Stimulated activated CD8-positive, alpha-beta memory T cell treated with anti-CD3 and anti-CD28 coated beads, Interleukin-4, amount 100 ng/mL, for 1 hour (primary cell): ENCODE results near the gene ESR1.
"Not testable (repeated sequence)": the region's sequence is repeated elsewhere in the genome, so short reads cannot be mapped to it uniquely, and the experiment has no call there.

Experiments used
- DNase-seq, 2 donors: peaks; one replicate each; pipeline ENCODE4 v3.0.0-alpha.2; 2020; ENCODE audit warnings: low read depth in 2 of 2, low spot score in 1 of 2

Gene ESR1

DNA sequence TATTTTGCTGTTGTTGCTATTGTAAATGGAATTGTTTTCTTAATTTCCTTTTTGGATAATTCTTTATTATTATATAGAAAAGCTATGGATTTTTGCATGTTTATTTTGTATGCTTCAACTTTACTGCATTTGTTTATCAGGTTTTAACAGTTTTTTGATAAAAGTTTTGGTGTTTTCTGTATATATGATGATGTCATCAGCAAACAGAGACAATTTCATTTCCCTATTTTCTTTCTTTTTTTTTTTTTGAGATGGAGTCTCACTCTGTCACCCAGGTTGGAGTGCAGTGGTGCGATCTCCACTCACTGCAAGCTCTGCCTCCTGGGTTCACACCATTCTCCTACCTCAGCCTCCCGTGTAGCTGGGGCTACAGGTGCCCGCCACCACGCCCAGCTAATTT is 156.9 kb downstream of the ESR1 start:
- not testable (repeated sequence) for DNase-seq

DNA sequence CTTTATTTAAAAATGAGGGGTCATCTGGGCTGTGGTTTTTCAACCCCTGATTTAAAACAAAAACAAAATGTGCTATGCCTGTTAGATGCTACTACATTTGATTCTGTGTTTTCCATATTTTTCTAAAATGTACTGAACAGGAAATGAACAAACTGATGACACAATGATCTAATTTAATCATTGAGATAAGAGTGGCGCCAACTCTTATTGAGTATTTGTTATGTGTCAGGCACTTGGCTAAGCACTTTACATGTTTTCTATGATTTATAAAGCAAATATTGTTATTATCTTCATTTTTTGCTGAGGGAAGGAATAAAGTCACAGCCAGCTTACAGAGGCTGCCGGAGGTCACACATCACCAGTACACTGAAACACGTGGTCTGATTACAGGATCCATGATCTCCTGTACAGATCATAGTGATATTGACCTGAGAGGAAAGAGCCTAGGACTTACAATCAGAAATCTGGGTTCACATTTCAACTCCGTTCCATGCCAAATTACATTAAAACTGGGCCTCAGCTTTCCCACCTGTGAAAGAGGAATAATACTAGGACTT is 166.7 kb downstream of the ESR1 start:
- DNase-seq: no peak

DNA sequence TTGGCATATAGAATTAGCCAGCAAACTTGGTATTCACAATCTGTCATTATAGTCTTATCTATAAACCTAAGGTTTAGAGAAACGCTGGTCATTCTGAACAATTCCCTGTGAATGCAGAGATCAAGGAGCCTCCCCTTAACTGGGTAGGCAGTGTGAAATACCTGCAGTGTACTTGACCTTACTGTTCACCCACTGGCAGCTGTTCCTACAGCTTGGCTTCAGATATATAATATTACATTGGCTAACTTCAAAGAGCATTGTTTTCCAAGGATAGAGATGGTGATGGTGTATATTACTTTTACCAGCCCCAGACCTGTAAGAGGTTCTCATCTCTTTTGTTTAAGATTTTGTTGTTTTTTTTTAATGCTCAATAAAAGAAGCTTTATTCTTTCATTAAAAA is 168.3 kb downstream of the ESR1 start:
- DNase-seq: no peak

DNA sequence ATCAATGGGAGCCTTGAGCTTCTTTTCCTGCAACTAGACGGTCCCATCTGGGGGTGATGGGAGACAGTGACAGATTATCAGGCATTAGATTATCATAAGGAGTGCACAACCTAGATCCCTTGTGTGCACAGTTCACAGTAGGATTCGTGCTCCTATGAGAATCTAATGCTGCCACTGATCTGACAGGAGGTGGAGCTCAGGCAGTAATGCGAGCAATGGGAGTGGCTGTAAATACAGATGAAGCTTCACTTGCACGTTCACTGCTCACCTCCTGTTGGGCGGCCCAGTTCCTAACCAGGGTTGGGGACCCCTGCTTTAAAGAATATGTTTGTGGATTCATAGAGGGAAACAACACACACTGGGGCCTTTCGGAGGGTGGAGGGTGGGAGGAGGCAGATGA is 180.7 kb downstream of the ESR1 start:
- DNase-seq: not testable (repeated sequence)

DNA sequence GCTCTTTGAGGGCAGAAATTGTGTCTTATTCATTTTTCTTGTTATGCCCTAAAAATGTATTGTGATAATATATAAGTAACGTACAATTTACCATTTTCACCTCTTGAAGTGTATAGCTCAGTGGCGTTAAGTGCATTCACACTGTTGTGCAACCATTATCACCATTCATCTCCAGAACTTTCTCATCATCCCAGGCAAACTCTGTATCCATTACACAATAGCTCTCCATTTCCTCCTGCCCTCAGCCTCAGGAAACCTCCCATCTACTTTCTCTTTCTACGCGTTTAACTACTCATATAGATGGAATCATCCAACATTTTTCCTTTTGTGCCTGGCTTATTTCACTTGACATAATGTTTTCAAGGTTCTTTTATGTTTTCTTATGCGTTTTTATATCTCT is 184.6 kb downstream of the ESR1 start:
- no peak for DNase-seq

DNA sequence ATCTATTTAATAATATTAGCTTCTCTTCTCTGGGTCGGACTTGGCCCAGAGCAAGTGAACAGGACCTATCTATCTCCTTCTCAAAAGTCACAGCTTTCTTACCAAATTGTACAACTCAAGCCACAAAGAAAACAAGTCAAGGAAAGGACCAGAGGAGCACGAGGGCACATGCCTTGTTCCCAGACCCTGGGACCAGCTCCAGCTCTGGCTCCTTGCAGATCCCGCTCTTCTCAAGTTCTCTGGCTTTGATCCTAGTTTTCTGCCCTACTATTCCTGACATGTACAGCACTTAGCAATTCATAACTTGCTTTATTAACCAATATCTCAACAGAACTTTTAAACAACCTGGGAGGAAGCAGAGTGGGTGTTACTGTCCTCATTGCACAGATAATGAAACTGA is 185.9 kb downstream of the ESR1 start:
- DNase-seq: no peak

DNA sequence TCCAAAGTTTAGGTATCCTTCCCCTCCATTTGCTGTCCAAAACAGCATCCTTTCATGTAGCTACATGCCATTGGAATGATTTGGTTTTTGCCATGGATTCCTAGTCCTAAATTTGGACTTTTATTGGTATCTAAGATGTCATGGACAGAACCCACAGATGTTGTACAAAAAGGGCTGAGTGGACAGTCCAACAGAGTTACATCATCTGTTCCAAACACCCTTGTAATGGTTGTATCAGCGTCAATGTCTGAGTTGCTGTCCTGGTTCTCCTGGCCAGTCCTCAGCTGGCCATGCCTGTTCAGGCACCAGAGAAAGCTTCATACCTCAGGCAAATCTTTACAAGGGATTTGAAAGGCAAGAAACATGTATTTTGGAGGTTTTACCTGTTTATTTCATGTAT is 191.3 kb downstream of the ESR1 start:
- DNase-seq: no peak

DNA sequence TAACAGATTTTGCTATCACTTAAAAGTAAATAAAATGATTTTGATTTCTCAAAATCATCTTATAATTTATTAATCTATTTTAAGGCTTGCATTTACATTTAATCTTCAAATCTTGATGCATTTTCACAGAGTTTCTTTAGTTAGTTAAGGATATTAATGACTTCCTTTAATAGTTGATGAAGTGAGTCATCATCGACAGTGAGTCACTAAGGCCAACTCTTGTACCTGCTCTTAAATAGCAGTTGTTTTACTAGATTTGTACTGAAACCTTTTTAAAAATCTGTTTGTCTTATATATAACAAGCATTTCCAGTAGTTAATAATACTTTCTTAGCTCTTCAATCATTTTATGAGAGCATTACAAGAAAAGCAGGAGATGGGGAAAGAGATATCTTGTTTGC is 191.7 kb downstream of the ESR1 start:
- DNase-seq: no peak

DNA sequence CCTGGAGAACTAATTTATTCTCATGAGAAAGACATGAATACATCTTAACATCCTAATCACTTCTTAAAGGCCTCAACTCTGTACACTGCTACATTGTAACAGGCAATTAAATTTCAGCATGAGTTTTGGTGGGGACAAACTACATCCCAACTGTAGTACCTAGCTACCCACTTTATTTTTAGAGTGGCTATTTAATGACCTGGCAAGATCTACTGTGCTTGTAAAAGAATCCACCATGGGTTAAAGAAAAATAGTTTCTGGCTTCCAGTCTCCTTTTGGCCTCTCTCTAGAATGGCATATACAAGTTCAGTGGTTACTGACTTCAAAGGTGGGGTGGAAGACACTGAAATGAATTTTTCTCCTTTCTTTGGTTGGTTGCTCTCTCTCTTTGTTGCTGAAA is 193.9 kb downstream of the ESR1 start:
- DNase-seq: no peak

DNA sequence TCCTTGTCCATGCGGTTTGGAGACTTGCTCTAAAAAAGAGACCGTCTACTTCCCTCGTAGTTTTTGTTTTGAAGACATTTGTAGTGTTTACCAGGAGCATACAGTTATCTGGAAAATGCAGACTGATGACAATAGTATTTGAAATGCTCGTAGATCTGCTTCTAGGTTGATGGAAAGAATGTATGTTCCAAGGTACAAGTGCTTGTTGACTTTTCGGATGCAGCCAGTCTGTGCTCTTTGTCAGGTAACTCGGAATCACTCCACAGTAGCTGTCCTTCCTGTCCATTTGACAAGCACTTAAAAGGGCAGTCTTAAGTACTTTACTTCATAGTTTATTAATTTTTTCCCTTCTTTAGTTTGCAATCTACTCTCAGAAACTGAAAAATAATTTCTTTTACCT is 194.8 kb downstream of the ESR1 start:
- no peak for DNase-seq

DNA sequence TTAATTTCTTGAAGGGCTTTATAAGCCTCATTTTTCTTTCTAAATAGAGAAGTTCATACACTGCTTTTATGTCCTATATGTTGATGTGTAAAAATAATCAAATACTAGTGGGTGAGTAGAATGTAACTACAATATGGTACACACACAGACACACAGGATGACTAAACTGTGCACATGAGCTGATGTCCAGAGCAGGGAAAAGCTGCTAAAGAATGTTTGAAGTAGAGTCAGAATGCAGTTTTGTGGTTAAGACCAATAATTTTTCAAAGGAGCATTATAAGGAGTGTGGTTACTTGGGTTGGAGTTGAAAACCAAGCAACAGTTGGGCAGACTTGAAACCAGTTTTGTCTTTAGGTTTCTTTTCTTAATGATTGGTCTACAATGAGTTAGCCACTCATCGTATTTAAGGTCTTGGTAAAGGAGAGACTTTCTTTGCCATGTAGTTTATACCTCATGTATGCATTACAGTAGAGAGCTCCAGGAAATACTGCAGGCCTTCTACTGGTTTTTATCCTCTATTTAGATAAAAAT is 196.6 kb downstream of the ESR1 start:
- DNase-seq: no peak

DNA sequence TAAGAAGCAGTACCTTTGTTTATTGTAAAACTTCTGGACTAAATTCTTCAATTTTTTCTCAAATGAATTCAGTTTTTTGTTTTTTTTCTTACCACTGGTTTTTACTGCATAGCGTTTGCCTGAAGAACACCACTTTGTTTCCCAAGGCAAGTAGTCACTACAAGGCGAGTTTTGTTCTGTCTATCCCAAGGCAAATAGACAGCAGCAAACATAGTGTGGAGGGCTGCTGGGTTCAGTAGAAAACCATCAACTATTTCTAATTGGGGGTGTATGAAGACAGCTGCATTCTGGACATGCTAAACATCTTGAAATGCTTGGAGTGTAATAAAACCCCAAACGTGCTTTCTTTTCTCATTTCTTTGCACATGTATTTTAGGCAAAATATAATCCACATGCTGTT is 197.4 kb downstream of the ESR1 start:
- no peak for DNase-seq

DNA sequence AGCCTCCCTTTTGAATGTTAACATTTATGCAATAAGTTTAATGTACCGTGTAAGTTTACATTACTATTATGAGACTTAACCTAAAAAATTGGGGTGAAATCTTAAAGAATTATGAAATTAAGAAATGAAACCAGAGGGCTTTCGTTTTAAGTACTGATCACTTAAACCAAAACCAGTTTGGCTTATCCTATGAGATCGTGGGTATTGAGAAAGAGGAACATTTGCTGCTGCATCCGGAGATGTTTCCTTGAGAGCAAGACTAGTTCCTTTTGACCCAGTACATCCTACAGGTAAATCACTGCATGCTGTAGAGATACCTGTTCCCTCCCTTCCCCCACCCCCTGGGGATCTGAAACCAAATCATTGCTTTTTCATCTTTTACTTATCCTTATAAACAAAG is 201.3 kb downstream of the ESR1 start:
- no peak for DNase-seq

DNA sequence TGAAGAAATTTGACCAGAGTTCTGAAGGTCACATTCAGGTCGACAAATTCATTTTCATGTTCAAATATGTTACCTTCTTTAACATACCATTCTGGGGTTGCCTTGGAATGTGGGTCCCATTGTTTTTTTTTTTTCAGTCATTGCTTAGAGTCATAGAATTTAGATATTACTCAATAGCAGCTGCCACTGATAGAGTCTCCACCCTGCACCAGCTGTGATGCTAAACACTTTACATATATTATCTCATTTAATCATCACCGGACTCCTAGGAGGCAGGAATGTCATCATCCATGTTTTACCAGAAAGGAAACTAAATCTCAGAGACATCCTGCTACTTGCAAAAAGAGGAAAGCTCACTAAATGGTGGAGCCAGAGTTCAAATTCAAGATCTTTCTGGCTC is 204.7 kb downstream of the ESR1 start:
- no peak for DNase-seq

DNA sequence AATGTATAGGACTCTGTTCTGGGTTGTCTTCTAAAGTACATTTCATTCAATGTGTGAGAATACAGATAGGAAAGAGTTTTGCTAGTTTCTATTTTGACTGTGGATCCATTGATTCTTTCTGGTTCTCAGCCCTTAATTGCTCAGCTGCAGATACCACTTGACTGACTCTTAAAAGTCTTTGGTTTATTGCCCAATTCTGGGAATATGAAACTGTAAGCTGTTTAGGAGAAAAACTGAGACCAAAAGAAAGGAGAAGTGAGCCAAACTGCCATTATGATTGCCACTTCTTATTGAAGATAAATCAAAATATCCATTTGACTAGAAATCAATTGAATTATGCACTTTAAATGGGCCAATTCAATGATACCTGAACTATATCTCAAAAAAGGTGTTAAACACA is 211.4 kb downstream of the ESR1 start:
- DNase-seq: no peak

DNA sequence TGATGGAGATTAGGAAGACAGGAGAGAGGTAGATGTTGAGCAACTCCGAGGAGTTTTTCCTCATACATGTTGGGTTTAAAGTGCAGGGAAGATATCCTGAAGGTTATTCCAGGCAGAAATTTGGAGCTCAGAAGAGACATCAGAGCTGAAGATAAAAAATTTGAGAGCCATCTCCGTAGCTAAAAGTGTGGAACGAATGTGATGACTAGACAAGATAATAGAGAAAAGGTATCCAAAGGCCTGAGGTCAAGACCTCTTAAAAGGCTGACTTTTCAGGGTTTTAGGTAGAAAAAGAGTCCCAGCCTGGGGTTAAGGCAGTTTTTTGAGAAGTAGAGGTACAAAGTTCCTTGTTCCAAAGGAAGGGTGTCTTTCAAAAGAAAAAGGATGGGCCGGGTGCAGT is 214.8 kb downstream of the ESR1 start:
- no peak for DNase-seq

DNA sequence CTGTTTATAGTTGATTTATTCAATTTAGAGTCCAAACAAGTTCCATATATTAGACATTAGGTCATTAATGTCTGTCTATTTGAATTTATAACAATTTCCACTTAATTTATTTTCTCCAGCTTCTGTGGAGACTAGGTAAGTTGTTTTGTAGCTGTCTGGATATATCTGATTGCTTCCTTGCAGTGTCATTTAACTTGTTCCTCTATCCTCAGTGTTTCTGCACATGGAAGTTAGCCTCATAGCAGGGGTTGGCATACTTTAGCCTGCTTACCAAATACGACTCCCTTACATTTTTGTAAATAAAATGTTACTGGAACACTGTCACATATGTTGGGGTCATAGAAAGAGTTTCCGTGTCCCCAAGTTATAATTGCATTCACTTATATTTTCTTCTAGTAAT is 216.1 kb downstream of the ESR1 start:
- no peak for DNase-seq

DNA sequence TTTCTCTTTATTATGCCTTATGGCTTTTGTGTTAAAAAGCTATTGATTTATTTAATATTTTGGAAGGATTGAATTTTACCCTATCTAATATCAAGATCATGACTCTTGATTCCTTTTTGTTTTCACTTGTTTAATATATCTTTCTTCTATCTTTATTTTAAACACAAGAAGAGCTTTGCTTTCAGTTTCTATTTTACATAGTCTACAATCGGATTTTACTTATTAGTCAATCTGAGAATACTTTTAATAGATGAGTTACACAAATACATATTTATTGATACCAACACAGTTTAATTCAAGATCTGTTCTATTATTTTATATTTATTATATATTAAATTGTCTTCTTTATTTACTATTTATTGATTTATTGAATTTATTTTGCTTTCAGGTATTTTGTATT is 218.8 kb downstream of the ESR1 start:
- DNase-seq: no peak

DNA sequence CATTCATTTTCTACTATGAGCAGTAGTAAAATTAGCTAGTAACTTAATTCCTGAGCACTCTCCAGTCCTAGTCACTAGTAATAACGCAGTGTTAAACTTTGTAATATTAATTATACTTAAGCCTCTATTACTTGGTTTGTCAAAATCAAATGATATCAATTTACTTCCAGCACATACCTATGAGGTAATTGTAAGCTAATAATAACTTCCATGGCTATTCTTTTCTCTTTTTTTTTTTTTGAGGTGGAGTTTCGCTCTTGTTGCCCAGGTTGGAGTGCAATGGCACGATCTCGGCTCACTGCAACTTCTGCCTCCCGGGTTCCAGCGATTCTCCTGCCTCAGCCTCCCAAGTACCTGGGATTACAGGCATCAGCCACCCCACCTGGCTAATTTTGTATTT is 219.3 kb downstream of the ESR1 start:
- DNase-seq: not testable (repeated sequence)

DNA sequence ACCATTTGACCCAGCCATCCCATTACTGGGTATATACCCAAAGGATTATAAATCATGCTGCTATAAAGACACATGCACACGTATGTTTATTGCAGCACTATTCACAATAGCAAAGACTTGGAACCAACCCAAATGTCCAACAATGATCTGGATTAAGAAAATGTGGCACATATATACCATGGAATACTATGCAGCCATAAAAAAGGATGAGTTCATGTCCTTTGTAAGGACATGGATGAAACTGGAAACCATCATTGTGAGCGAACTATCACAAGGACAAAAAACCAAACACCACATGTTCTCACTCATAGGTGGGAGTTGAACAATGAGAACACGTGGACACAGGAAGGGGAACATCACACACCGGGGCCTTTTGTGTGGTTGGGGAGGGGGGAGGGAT is 226.3 kb downstream of the ESR1 start:
- DNase-seq: not testable (repeated sequence)

DNA sequence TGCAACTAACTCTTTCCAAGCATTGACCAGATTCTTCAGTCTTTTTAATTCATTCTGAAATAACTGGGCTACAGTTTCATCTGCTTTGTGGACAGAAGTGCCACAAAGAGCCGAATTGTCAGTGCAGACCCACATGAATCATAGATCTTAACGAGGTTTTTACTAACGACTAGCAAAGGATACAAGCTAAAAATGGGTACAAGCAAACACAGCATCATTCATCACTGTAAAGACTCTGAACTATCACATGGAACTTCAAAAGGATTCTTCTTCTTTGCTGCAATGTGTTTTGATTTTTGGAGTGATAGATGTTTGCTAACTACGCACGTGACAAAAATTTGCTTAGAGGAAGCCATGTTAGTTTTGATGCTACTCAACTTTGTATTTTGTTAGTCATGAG is 227.1 kb downstream of the ESR1 start:
- no peak for DNase-seq

DNA sequence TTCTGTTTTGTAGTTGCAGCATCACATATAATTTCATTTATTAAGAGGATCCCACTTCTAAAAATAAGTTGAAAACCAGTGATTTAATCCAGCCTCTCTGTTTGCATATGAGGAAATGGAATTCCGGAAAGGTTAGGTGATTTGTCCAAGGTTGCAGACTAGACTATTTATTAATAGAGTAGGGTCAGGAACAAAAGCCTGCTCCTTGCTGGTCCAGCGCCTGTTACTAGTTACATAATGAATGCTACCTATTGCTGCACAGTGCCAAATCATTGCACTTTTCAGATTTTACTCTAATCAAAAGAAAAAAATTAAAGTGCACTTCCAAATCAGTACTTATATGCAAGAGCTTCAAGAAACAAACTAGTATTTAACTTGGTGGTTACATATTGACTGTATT is 238.6 kb downstream of the ESR1 start:
- no peak for DNase-seq

DNA sequence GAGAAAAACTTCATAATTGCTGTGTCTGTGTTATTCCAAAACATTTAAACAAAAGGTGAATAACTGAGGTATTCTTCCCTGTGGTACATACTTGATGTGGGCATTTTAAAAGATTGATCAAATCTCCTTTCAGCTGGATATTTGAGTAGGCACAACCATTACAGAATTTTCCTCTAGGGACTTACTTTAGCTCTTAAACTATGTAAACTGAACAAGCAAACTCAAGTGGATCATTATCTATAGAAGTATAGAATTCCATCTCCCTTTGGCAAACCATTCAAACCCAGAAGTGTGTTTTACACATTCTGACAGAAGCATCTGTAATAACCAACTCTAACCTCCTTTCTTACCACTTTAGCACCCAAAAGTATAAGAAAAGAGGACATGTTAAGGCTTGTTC is 241.4 kb downstream of the ESR1 start:
- no peak for DNase-seq

DNA sequence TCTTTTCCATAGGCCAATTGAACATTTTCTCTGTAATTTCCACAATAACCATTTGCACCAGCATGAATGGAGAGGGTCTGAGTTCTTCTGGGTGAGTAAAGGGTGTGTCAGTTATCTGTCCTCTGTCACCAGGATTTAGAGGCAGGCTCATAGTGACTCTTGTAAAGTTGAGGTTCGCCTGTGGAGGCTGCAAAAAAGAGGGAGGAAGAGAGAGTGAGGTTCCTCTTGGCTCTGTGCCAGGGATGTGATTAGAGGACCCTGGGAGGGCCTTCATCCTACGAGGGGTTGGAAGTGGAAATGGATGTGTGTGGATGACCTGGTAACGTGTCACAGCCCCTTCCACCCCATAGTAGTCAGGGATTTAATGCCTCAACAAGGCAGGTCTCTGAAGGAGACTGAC is 242.0 kb downstream of the ESR1 start:
- DNase-seq: no peak
